Gastrocnemius medialis (tissue), 4 donors: Measurements from ENCODE around the gene VTCN1.

Experiments used
- CTCF ChIP-seq, 5 experiments: fragments of 450-650 bp in 3 of 5; fragments of 200-600 bp in 2 of 5; sonication (generic) in 2 of 5; IDR thresholded peaks in 4 of 5; conservative IDR thresholded peaks in 1 of 5; 1 replicate in 4 of 5; 2 replicates in 1 of 5; pipeline ENCODE4 v1.5.1; 2016 to 2019; ENCODE audit warnings: antibody characterized with exemption in 5 of 5, mild to moderate bottlenecking in 3 of 5, moderate library complexity in 3 of 5
- POLR2A ChIP-seq, 2 donors: fragments of 450-650 bp; IDR thresholded peaks; one replicate each; pipeline ENCODE4 v1.6.1; 2017; ENCODE audit warnings: antibody characterized with exemption in 2 of 2, mild to moderate bottlenecking in 2 of 2, moderate library complexity in 2 of 2

DNA sequence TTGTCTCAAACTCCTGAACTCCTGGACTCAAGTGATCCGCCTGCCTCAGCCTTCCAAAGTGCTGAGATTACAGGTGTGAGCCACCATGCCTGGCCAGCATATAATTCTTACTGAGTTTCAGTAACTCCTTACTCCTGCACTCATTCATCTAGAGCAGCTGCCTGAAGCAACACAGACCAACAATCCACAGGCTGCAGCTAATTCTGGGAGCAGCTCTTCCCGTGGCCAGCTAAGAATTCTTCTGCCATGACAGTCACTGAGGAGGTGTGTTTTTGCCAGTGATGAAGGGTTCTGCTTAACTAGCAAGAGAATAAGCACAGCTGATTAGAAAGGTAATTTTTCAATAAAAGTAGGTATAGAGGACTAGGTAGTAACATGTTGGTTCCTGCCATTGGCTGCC, 5.4 kb downstream of the VTCN1 start:
- TF ChIP-seq POLR2A (IDR thresholded peaks at IDR 0.05) = no peak
- TF ChIP-seq CTCF (IDR thresholded peaks at IDR 0.05 in 4 of 5, conservative IDR thresholded peaks at IDR 0.05 in 1 of 5) = no peak
